Measurements from ENCODE around the gene EIF4G2. TPM values are rescaled to one million over a fixed set of nuclear protein-coding genes. Genes with fewer than 3 reads are reported as not detected.
"Not testable (repeated sequence)": the region's sequence is repeated elsewhere in the genome, so short reads cannot be mapped to it uniquely, and the experiment has no call there.

Gene EIF4G2
- 1,000 to 10,000 TPM; 1,584 to 1,612 (median 1,605) TPM for total RNA-seq

DNA sequence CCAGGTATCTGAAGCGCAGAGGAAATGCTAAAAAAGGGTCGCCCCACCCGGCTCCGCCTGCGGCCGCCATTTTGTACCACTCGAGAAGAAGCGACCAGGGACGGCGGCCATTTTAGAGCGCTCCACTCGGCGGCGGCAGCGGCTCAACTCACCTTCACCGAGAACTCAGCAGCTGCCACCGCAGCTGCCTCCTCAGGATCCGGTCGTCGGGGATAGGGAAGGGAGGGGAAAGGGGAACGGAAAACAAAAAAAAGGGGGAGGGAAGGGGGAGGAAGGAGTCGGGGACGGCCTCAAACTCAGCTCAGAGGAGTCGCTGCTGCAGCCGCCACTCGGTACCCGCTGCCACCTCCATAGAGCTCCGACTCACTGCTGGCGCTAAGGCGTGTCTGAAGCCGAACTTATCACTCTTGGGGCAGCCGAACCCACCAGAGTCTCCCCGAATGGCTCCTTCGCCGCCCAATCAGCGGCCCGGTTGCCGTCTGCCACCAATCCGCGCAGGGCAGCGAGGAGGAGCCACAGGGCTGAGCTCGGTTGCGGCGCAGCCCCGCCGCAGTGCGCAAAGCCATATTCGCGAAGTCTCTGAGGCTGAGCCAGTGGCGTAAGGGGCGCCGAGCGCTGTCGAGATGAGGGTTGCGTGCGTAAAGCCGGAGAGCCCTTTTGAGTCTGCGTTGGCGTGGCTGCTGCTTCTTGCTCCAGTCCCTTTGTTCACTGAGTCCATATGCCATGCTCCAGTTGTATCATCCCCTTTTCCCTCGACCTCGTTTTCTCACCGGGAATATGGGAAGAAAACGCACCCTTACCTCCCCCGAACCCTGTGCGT, at the start of gene EIF4G2:
Gene EIF4G2, minus strand, starts transcription at position 374 of the 820 bp plus-strand sequence.
- Mint-ChIP-seq H3K4me1 (ENCODE audit: low read depth) (peaks cover 44% of the 10 kb centered on the region), H3K27me3 (ENCODE audit: low read depth) (no peaks in the 10 kb centered on the region), H3K9me3 (no peaks in the 10 kb centered on the region), H3K4me3 (peak within 1 kb of the TSS; percentile 86), H3K36me3 (ENCODE audit: insufficient read depth) (peaks cover 36% of the 10 kb centered on the region)
- ATAC-seq (peak; percentile 94 to 95), DNase-seq (peak; percentile 97)

- no peaks in the 10 kb centered on the region for H3K27me3 Mint-ChIP-seq (ENCODE audit: low read depth)
- peaks cover 38% of the 10 kb centered on the region for H3K4me1 Mint-ChIP-seq (ENCODE audit: low read depth)
- H3K4me3 Mint-ChIP-seq = peak within 1 kb of the TSS; percentile 96
- H3K36me3 Mint-ChIP-seq (ENCODE audit: insufficient read depth) = peaks cover 20% of the 10 kb centered on the region
- DNase-seq (peak; percentile 91), ATAC-seq (peak; percentile 94)
- H3K9me3 Mint-ChIP-seq = no peaks in the 10 kb centered on the region
These were observed 49.1 kb upstream of the EIF4G2 start, which contains the start of gene ZBED5 for GRCh38 chr11:10857709-10858438. ZBED5 (minus strand) TSS chr11:10858053; CDS start chr11:10854945, 3,108 bp downstream.

DNA sequence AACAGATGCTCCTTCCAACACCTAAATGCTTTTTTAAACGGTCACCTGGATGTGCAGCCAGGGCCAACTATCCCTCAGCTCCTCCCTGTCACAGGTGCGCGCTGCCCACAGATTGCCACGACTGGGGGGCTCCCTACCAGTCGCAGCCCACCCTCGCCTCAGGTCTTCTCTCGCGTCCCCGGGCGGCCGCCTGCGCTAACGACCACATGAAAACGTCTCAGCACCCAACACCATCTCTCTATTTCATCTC, 48.7 kb upstream of the EIF4G2 start:
- no peaks in the 10 kb centered on the region for H3K27me3 Mint-ChIP-seq (ENCODE audit: low read depth)
- no peak for DNase-seq
- H3K4me1 Mint-ChIP-seq (ENCODE audit: low read depth) = peaks cover 33% of the 10 kb centered on the region
- H3K9me3 Mint-ChIP-seq = no peaks in the 10 kb centered on the region
- peaks cover 22% of the 10 kb centered on the region for H3K36me3 Mint-ChIP-seq (ENCODE audit: insufficient read depth)
- ATAC-seq = peak; percentile 9 to 10
- H3K4me3 Mint-ChIP-seq = peak overlapping the region; percentile 96

DNA sequence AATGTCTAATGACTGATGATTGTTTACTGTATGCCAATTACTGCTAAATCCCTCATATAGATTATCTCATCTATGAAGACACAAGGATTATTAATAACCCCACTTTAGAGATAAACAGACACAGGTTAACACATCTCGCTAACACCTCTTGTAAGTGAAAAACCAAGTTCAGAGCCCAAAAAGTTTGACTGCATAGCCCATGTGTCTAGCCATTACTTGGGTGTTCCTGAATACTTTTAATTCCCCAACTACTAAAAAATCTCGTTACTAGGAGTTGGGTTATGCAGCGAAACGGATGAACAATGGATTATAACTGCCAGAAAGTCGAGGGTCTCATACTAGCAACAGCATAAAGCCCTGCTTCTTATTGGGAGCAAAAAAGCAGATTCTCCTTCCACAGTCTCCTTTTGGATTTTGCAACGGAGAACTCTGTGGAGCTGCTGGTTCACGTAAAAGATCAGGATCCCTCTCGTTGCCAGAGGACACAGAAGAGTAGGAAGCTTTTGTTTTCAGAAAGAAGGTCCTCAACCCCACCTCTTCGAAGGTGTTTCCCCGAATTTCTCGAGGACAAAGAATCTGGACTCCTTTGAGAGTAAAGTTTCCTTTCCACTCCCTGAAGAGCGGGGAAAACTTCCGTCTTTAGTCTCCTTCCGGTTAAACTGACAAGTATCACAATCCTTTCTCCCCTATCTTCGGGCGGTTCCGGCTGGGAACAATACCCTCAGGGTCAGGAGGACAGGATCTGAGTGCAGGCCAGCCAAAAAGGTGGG, 48.1 kb upstream of the EIF4G2 start:
- DNase-seq = no peak
- peaks cover 27% of the 10 kb centered on the region for H3K36me3 Mint-ChIP-seq (ENCODE audit: insufficient read depth)
- peak in 1 of 2 donors; percentile 0 for ATAC-seq

DNA sequence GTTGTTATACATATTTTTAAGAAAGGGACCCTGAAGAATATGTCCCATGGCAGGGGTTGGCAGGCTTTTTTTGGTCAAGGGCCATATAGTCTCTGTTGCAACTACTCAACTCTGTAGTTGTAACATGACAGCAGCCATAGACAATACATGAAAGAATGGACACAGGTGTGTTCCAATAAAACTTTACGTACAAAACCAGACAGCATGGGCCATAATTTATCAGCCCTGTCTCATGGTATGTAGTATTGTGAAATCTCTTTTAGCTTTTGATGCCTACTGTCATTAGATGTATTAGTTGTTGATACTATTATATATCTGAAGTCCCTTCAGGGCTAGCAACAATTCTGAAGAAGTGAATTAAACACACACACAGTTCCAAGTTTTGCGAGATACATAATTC, 46.6 kb upstream of the EIF4G2 start:
- Mint-ChIP-seq H3K9me3 (no peaks in the 10 kb centered on the region), H3K4me3 (no peak overlapping the region), H3K36me3 (ENCODE audit: insufficient read depth) (peaks cover 28% of the 10 kb centered on the region), H3K27me3 (ENCODE audit: low read depth) (no peaks in the 10 kb centered on the region), H3K4me1 (ENCODE audit: low read depth) (peaks cover 30% of the 10 kb centered on the region)
- no peak for ATAC-seq
- no peak for DNase-seq

More for the DNA sequence above, 48.1 kb upstream of the EIF4G2 start:
- Mint-ChIP-seq H3K4me1 (ENCODE audit: low read depth) (peaks cover 34% of the 10 kb centered on the region), H3K4me3 (peak overlapping the region; percentile 96), H3K27me3 (ENCODE audit: low read depth) (no peaks in the 10 kb centered on the region), H3K9me3 (no peaks in the 10 kb centered on the region)

DNA sequence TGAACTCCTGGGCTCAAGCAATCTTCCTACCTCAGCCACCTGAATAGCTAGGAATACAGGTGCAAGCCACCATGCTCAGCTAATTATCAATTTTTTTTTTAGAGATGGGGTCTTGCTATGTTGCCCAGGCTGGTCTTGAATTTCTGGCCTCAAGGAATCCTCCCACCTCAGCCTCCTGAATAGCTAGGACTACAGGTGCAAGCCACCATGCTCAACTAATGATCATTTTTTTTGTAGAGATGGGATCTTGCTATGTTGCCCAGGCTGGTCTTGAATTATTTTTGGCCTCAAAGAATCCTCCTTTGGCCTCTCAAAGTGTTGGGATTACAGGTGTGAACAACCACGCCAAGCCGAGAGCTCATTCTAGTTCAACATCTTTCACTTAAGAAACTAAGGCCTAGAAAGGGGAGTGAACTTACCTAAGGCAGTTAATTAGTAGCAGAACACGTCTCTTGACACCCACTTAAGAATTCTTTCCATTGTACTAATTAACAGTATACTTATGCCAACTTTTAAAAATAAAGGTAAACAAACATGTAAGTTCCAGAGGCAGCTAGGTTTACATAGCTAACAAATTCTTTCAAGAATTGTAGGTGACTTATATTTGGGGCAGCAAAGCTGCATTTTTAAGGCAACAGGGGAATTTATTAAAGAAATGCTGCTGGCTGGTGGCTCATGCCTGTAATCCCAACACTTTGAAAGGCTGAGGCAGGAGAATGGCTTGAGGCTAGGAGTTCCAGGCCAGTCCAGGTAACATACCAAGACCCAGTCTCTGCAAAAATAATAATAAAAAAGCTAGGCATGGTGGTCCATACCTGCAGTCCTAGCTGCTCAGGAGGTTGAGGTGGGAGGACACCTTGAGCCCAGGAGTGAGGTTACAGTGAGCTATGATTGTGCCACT, 39.5 kb upstream of the EIF4G2 start:
- ATAC-seq (no peak), DNase-seq (no peak)
- H3K4me1 Mint-ChIP-seq (ENCODE audit: low read depth) = peaks cover 12% of the 10 kb centered on the region
- H3K4me3 Mint-ChIP-seq = no peak overlapping the region
- H3K9me3 Mint-ChIP-seq = no peaks in the 10 kb centered on the region
- no peaks in the 10 kb centered on the region for H3K27me3 Mint-ChIP-seq (ENCODE audit: low read depth)
- H3K36me3 Mint-ChIP-seq (ENCODE audit: insufficient read depth) = peaks cover 10% of the 10 kb centered on the region

DNA sequence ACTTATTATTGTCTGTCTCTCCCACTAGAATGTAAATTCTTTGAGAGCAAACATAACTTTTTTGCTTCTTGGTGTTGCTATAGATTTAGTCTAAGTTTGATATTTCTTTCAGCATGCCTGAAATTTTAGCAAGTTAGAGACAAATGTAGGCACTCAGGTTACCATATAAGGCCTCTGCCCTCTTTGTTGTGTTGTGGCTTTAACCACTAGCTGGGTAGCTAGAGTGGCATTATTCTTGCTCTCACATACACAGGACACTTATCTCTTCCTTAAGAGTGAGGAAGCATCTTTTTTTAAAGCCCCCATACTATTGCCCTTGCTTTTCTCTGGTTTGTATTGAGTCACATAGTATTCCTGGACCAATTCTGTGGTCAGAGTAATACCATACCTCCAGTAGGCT, 37.9 kb upstream of the EIF4G2 start:
- no peaks in the 10 kb centered on the region for H3K36me3 Mint-ChIP-seq (ENCODE audit: insufficient read depth)
- ATAC-seq (no peak), DNase-seq (no peak)
- H3K9me3 Mint-ChIP-seq = no peaks in the 10 kb centered on the region
- no peaks in the 10 kb centered on the region for H3K27me3 Mint-ChIP-seq (ENCODE audit: low read depth)
- H3K4me3 Mint-ChIP-seq = no peak overlapping the region
- peaks cover 8% of the 10 kb centered on the region for H3K4me1 Mint-ChIP-seq (ENCODE audit: low read depth)

- peaks cover 11% of the 10 kb centered on the region for H3K4me1 Mint-ChIP-seq (ENCODE audit: low read depth)
- ATAC-seq (no peak), DNase-seq (no peak)
- no peaks in the 10 kb centered on the region for H3K36me3 Mint-ChIP-seq (ENCODE audit: insufficient read depth)
- no peak overlapping the region for H3K4me3 Mint-ChIP-seq
- no peaks in the 10 kb centered on the region for H3K9me3 Mint-ChIP-seq
- H3K27me3 Mint-ChIP-seq (ENCODE audit: low read depth) = no peaks in the 10 kb centered on the region
These were observed 36.9 kb upstream of the EIF4G2 start for GRCh38 chr11:10845589-10845988.

DNA sequence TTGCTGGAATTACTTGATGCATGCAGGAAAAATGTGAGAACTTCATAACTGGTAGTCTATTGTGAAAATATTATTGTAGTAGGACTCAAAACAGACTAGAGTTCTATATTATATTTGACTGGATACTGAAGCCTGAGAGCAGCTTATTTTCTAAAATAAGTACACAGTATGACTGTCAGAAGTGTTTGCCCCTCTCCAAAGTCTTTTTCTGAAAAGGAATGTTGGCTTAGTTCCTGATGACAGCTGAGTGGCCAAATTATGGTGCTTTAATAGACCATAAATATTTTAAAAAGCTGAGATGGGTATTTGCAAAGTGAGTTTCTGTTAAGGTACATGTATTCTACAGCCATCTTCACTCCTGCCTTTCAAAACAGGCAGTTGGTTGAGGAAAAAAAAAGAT, 36.1 kb upstream of the EIF4G2 start:
- DNase-seq (no peak), ATAC-seq (no peak)
- Mint-ChIP-seq H3K36me3 (ENCODE audit: insufficient read depth) (no peaks in the 10 kb centered on the region), H3K4me1 (ENCODE audit: low read depth) (peaks cover 11% of the 10 kb centered on the region), H3K4me3 (no peak overlapping the region), H3K27me3 (ENCODE audit: low read depth) (no peaks in the 10 kb centered on the region), H3K9me3 (no peaks in the 10 kb centered on the region)

GRCh38 chr11:10844356-10844755, 35.6 kb upstream of the EIF4G2 start:
- Mint-ChIP-seq H3K27me3 (ENCODE audit: low read depth) (no peaks in the 10 kb centered on the region), H3K9me3 (no peaks in the 10 kb centered on the region), H3K4me1 (ENCODE audit: low read depth) (peaks cover 11% of the 10 kb centered on the region), H3K4me3 (no peak overlapping the region), H3K36me3 (ENCODE audit: insufficient read depth) (no peaks in the 10 kb centered on the region)
- DNase-seq (no peak), ATAC-seq (no peak)

- ATAC-seq (no peak), DNase-seq (no peak)
- Mint-ChIP-seq H3K4me1 (ENCODE audit: low read depth) (peaks cover 3% of the 10 kb centered on the region), H3K4me3 (no peak overlapping the region), H3K27me3 (ENCODE audit: low read depth) (no peaks in the 10 kb centered on the region), H3K36me3 (ENCODE audit: insufficient read depth) (no peaks in the 10 kb centered on the region), H3K9me3 (no peaks in the 10 kb centered on the region)
These were observed 30.2 kb upstream of the EIF4G2 start for GRCh38 chr11:10838881-10839280.

DNA sequence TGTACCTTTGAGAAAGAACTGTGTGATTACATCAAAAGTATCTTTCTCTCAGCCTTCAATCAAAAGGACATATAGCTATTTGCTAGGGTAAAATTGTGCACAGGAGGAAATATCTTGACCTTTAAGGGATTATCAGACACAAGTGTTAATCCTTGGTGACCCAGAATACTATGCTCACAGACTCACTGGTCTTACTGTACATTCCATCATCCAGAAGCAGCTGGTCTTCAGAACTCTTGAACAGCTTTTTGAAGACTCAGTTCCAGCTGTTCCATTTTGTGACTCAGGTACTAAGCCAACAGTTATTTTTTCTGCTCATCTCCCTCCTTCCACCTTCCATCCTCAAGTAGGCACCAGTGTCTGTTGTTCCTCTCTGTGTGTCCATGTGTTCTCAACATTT, 29.4 kb upstream of the EIF4G2 start:
- no peak overlapping the region for H3K4me3 Mint-ChIP-seq
- ATAC-seq = no peak
- H3K9me3 Mint-ChIP-seq = no peaks in the 10 kb centered on the region
- H3K4me1 Mint-ChIP-seq (ENCODE audit: low read depth) = peaks cover 3% of the 10 kb centered on the region
- DNase-seq = no peak
- no peaks in the 10 kb centered on the region for H3K27me3 Mint-ChIP-seq (ENCODE audit: low read depth)
- H3K36me3 Mint-ChIP-seq (ENCODE audit: insufficient read depth) = no peaks in the 10 kb centered on the region

- not testable (repeated sequence) for H3K27me3 Mint-ChIP-seq (ENCODE audit: low read depth); DNase-seq; H3K4me3 Mint-ChIP-seq; H3K36me3 Mint-ChIP-seq (ENCODE audit: insufficient read depth); H3K4me1 Mint-ChIP-seq (ENCODE audit: low read depth); H3K9me3 Mint-ChIP-seq; ATAC-seq
These were observed 28.2 kb upstream of the EIF4G2 start for GRCh38 chr11:10836884-10837283.

- no peak for ATAC-seq
- no peaks in the 10 kb centered on the region for H3K9me3 Mint-ChIP-seq
- no peaks in the 10 kb centered on the region for H3K27me3 Mint-ChIP-seq (ENCODE audit: low read depth)
- H3K4me1 Mint-ChIP-seq (ENCODE audit: low read depth) = peaks cover 7% of the 10 kb centered on the region
- H3K4me3 Mint-ChIP-seq = no peak overlapping the region
- peaks cover 2% of the 10 kb centered on the region for H3K36me3 Mint-ChIP-seq (ENCODE audit: insufficient read depth)
- DNase-seq = no peak
These were observed 20.4 kb upstream of the EIF4G2 start for GRCh38 chr11:10829139-10829538.
